HEK293T (cell line): ENCODE results near the gene PRR23A.

Source experiments
- CTCF ChIA-PET: fragments of 350-600 bp; formaldehyde crosslinking; extraction: SDS; loops from one replicate; lab custom pipeline; 2021; ENCODE audit warnings: antibody characterized with exemption, inconsistent platforms; lab: Yijun Ruan, JAX
- POLR2A ChIA-PET: fragments of 350-600 bp; formaldehyde crosslinking; extraction: SDS; loops from one replicate; lab custom pipeline; 2020; ENCODE audit warnings: antibody characterized with exemption, inconsistent platforms; lab: Yijun Ruan, JAX
- DNase-seq: peaks from one replicate; pipeline ENCODE4 v3.0.0; 2012; ENCODE audit warnings: mixed read lengths; ENCODE audit errors: extremely low spot score
- ARNT ChIP-seq: fragments of 450-650 bp; IDR thresholded peaks from 2 replicates; pipeline ENCODE4 v1.6.1; 2017; ENCODE audit warnings: mild to moderate bottlenecking
- BHLHE40 ChIP-seq: fragments of 450-650 bp; IDR thresholded peaks from 2 replicates; pipeline ENCODE4 v1.6.1; 2016; ENCODE audit warnings: mild to moderate bottlenecking, moderate library complexity, borderline replicate concordance
- CTBP1 ChIP-seq: fragments of 450-650 bp; IDR thresholded peaks from 2 replicates; pipeline ENCODE4 v1.6.1; 2016; ENCODE audit warnings: borderline replicate concordance
- ELF4 ChIP-seq: fragments of 450-650 bp; IDR thresholded peaks from 2 replicates; pipeline ENCODE4 v1.6.1; 2017; ENCODE audit warnings: antibody characterized with exemption
- FOXA1 ChIP-seq: fragments of 450-650 bp; IDR thresholded peaks from 2 replicates; pipeline ENCODE4 v1.6.1; 2016; ENCODE audit warnings: mild to moderate bottlenecking
- FOXK2 ChIP-seq: fragments of 450-650 bp; IDR thresholded peaks from 2 replicates; pipeline ENCODE4 v1.6.1; 2016; ENCODE audit warnings: mild to moderate bottlenecking
- FOXM1 ChIP-seq: fragments of 450-650 bp; IDR thresholded peaks from 2 replicates; pipeline ENCODE4 v1.6.1; 2017; ENCODE audit warnings: mild to moderate bottlenecking, borderline replicate concordance
- HDGF ChIP-seq: fragments of 450-650 bp; IDR thresholded peaks from 2 replicates; pipeline ENCODE4 v1.6.1; 2017; ENCODE audit warnings: antibody characterized with exemption, borderline replicate concordance
- L3MBTL2 ChIP-seq: fragments of 450-650 bp; conservative IDR thresholded peaks from 2 replicates; pipeline ENCODE4 v1.6.1; 2016; ENCODE audit warnings: mild to moderate bottlenecking
- LEF1 ChIP-seq: fragments of 450-650 bp; IDR thresholded peaks from 2 replicates; pipeline ENCODE4 v1.6.1; 2017; ENCODE audit warnings: mild to moderate bottlenecking, borderline replicate concordance
- NFRKB ChIP-seq: fragments of 450-650 bp; IDR thresholded peaks from 2 replicates; pipeline ENCODE4 v1.6.1; 2016; ENCODE audit warnings: mild to moderate bottlenecking, moderate library complexity
- SP1 ChIP-seq: fragments of 450-650 bp; IDR thresholded peaks from 2 replicates; pipeline ENCODE4 v1.6.1; 2017
- SUZ12 ChIP-seq: fragments of 450-650 bp; IDR thresholded peaks from 2 replicates; pipeline ENCODE4 v1.6.1; 2016; ENCODE audit warnings: mild to moderate bottlenecking
- TARDBP ChIP-seq: fragments of 450-650 bp; IDR thresholded peaks from 2 replicates; pipeline ENCODE4 v1.6.1; 2016
- ZNF384 ChIP-seq: fragments of 450-650 bp; IDR thresholded peaks from 2 replicates; pipeline ENCODE4 v1.6.1; 2016
- TF ChIP-seq, protein P1 (sequence below): fragments of 450-650 bp; IDR thresholded peaks from 2 replicates; pipeline ENCODE4 v1.6.1; 2016

PRR23A gene

DNA sequence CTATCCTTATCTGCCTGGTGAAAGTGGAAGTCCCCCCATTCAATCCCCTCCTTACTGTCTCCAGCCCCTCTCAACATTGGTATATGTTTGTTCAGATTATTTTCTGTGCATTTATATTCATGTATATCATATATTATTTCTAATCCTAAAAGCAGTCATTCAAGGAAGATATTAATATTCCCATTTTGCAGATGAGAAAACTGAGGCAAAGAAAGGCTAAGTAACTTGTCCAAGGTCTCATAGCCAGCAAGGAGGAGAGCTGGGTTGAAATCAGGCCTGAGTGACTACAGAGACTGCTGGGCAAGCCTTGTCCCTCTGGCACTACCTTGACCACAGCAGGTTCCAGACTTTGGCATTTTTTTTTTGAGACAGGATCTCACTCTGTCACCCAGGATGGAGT is 30.0 kb downstream of the PRR23A start:
- no peak for DNase-seq
- CTCF ChIA-PET: no interaction called here
- POLR2A ChIA-PET: interaction anchor here (0.6 kb wide), 1 partner anchor 525 kb away, joined by 3 read pairs; no protein-coding TSS in a partner anchor
- TF ChIP-seq CTBP1: no peak
- TF ChIP-seq ARNT: no peak
- no peak for TF ChIP-seq FOXM1
- no peak for TF ChIP-seq ELF4
- TF ChIP-seq SUZ12: no peak
- no peak for TF ChIP-seq LEF1
- TF ChIP-seq, protein P1, sequence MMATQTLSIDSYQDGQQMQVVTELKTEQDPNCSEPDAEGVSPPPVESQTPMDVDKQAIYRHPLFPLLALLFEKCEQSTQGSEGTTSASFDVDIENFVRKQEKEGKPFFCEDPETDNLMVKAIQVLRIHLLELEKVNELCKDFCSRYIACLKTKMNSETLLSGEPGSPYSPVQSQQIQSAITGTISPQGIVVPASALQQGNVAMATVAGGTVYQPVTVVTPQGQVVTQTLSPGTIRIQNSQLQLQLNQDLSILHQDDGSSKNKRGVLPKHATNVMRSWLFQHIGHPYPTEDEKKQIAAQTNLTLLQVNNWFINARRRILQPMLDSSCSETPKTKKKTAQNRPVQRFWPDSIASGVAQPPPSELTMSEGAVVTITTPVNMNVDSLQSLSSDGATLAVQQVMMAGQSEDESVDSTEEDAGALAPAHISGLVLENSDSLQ: no peak
- TF ChIP-seq ZNF384: no peak

DNA sequence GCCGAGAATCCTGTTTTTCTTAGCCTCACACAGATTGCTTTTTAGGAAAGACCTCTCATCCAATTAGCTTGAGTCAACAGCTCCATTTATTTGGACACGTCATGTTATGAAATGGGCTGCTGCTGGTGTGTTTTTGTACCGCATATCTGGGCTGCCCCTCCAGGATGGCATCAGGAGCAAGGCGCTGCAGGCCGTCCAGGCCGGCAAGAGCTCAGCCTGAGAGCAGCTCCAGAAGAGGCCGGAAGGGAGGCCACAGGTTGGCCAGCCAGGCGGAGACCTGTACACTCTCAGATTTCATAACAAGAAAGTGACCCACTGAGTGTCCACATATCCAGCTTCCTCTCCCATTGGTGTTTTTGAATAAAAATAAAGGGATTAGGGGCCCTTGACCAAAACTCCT is 30.7 kb downstream of the PRR23A start:
- TF ChIP-seq FOXM1: no peak
- TF ChIP-seq, protein P1: no peak
- no peak for TF ChIP-seq ELF4
- TF ChIP-seq SUZ12: no peak
- no peak for TF ChIP-seq FOXK2
- ChIA-PET CTCF (no interaction called here), POLR2A (interaction anchor here (0.6 kb wide), 1 partner anchor 525 kb away, joined by 3 read pairs; no protein-coding TSS in a partner anchor)
- DNase-seq: no peak

DNA sequence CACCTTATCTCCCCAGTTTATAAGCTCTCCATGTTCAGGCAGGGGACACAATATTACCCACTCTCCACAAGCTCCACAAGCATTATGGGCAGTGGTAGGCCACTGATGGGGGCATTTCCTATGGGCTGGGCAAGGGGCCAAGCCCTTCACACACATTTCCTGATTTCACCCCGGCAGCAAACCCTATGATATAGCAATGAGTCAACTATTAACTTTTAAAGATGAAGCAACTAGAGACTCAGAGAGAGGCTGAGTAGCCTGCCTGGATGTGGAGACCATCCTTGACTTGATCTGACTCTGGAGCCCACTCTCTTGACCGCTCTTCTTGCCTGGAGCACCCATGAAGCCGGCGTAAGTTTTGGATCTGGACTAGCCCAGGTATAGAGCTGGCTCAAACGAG is 31.6 kb downstream of the PRR23A start:
- CTCF ChIA-PET: no interaction called here
- TF ChIP-seq ELF4 (no peak), SP1 (no peak), L3MBTL2 (no peak), FOXM1 (no peak), BHLHE40 (no peak), FOXA1 (no peak), ZNF384 (no peak), FOXK2 (no peak), TARDBP (no peak), SUZ12 (no peak), CTBP1 (no peak), ARNT (no peak), LEF1 (no peak), HDGF (no peak)
- TF ChIP-seq, protein P1: no peak
- DNase-seq: no peak
- POLR2A ChIA-PET: no interaction called here

DNA sequence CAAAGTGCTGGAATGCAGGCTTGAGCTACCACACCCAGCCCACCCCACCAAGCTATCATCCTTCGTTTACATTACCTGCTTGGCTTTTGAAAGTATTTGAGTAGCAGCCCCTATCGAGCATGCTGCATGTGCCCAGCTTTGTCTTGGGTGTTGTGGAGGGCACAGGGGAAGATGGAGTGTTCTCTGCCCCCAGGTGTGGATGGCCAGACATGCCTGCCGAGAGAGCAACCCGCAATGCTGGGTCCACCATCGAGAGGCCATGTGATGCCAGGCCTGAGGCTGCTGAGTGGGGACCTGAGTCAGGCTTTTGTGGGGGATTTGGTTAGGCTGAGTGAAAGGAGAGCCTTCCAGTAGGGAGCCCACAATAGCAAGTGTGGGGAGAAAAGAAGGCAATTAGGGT is 33.1 kb downstream of the PRR23A start:
- no peak for DNase-seq
- ChIA-PET POLR2A (no interaction called here), CTCF (no interaction called here)
- no peak for TF ChIP-seq SP1
- TF ChIP-seq L3MBTL2: no peak
- no peak for TF ChIP-seq CTBP1
- TF ChIP-seq ELF4: no peak
- TF ChIP-seq TARDBP: no peak
- no peak for TF ChIP-seq BHLHE40
- TF ChIP-seq ZNF384: no peak
- TF ChIP-seq HDGF: no peak

DNA sequence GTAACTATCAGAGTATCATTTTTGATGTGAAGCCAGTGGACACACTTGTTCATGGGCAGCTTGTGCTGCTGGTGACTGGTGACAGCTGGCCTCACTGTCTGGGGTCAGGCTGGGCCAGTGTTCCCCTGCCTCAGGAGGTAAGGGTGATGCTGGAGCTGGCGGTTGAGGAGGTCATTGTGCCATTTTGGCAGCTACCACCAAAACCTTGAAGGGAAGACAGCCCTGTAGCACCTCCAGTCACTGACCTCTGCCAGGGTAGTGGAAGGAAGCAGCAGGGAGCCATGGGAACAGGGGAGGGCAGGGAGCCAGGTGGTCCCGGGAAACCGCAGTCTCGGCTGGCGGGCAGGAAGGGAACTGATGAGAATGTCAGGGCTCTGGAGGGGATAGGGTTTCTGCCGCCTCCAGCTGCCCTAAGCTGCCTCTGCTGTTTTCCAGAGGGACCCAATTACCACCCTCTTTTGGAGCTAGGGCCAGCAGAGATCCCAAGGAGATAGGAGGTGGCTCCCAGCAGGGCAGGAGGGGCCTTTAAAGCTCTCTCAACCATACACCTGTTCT is 34.2 kb downstream of the PRR23A start:
- no peak for TF ChIP-seq FOXA1
- no peak for TF ChIP-seq TARDBP
- TF ChIP-seq ZNF384: no peak
- TF ChIP-seq FOXK2: no peak
- no peak for TF ChIP-seq ELF4
- TF ChIP-seq SP1: no peak
- ChIA-PET CTCF (no interaction called here), POLR2A (no interaction called here)
- DNase-seq: no peak

DNA sequence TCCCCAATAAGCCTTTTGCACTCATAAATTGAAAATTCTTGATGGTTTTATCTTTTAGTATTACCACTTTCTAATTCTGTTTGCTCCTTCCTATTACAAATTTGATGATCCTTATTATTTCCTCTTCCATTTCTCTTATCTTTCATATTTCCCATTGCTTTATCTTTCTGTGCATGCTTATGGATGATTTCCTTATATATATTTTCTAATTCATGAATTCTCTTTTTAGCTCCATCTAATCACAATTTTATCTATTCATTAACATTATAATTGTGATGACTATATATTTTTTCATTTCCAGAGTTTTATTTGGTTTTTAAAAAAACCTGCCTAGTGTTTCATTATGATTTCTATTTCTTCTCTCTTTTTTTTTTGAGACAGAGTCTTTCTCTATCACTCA is 41.1 kb downstream of the PRR23A start:
- DNase-seq: no peak
- TF ChIP-seq NFRKB: no peak
- TF ChIP-seq HDGF: no peak
- TF ChIP-seq ZNF384: no peak
- no peak for TF ChIP-seq FOXK2
- no peak for TF ChIP-seq LEF1
- TF ChIP-seq, protein P1: no peak
- no peak for TF ChIP-seq SUZ12
- TF ChIP-seq BHLHE40: no peak
- TF ChIP-seq SP1: no peak
- no peak for TF ChIP-seq FOXA1
- no peak for TF ChIP-seq ELF4
- TF ChIP-seq CTBP1: no peak
- no peak for TF ChIP-seq ARNT
- TF ChIP-seq FOXM1: no peak
- no peak for TF ChIP-seq TARDBP
- no peak for TF ChIP-seq L3MBTL2
- CTCF ChIA-PET: no interaction called here
- POLR2A ChIA-PET: no interaction called here
